ENCODE results near the gene CNPY1. TPM values are rescaled to one million over a fixed set of nuclear protein-coding genes. Genes with fewer than 3 reads are reported as not detected.

CNPY1 gene
- total RNA-seq, 1 donor from 2014 or later: not detected

DNA sequence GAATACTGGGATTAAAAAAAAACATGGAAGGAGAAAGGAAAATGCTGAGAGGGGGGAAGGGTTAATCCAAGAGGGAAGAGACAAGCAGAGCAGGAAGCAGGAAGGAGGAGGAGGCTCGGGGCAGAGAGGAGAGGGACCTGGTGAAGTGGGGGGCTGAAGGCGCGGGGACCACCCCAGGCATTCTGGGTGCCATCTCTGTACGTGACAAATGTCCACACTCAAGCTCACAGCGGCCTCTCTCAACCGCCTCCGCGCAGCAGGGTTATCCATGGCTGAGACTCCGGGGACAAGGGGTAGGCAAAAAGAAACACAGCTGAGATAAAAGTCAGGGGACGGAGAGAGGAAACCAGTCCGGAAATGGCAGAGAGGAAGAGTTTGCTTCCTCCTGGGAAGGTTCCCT, 54.5 kb downstream of the CNPY1 start:
- no peak for DNase-seq (ENCODE audit: extremely low read depth, low read depth, low spot score)

DNA sequence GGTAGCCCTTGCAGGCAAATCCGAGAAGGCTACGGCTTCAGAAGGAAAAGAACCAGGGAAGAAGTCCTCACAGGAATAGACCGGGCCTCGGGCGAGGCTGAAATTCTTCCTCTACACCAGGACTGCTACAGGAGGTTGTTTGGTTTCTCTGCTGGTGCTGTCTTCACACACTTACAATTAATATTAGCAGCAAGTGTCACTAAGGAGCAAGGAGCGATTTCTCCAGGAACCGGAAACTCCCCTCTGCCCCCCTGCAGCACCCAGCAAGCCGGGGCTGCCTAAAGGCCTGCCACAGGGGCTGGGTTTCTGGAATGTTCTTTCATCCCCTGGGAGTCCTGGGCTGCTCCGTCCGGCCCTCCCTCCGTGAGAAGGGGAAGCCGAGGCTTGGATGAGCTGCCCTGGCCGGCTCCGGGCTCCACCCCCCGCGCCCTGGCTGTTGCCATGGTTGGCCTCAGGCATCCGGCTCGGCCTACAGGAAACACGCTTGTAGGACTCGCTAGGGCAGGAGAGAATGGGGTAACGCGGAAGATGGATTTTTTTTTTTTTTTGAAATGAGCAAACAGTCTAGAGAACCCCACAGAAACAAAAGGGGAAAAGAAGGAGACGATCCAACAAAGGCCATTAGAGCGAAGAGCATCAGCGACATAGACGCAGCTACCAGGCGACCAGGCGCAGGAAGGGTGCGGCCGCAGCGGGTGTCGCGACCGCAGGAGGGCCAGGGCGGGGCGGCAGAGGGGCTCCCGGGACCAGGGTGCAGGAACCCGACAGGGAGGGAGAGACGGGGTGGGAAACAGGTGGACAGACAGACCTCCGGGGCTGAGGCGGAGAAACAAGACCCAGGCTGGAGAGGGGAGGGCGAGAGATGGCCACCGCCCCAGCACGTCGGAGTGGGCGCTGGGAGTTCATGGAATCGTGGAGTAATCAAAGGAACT, 55.4 kb downstream of the CNPY1 start:
- no peak for DNase-seq (ENCODE audit: extremely low read depth, low read depth, low spot score)

DNA sequence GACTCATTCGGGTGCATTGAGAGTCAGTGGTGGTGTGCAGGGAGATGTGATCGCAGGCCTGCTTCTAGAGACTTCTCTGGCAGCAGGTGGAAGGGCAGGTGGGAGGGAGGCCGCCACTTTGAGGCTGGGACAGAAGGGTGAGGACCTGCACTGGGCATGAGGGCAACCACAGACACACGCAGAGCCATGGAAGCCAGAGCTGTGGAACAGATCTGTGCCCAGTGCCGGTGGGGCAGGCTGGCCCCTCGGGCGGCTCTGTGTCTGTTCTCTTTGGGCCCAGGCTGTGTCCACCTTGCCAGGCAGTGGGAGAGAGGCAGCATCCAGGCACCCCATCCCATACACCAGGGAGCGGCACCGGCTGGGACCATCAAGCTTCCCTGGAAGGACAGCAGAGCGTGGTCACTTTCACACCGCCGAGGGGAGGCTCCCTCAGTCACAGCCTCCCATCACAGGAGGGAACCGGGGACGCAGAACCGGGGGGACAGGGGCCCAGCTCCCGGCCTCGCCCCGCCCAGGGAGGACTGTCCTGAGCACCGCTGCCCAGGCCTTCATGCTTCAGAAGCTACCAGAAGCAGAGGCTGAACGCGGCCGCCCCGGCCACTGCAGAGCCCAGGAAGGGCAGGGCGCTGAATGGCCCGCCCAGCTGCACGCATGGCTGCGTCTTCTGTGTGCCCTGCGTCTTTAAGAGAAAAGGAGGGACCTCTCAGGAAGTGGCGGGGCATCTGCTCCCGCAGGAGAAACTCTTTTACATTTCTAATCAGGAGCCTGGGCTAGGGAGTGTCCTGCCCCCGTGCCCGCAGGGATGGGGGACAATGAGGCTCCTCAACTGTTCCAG, 56.3 kb downstream of the CNPY1 start:
- DNase-seq (ENCODE audit: extremely low read depth, low read depth, low spot score): no peak

DNA sequence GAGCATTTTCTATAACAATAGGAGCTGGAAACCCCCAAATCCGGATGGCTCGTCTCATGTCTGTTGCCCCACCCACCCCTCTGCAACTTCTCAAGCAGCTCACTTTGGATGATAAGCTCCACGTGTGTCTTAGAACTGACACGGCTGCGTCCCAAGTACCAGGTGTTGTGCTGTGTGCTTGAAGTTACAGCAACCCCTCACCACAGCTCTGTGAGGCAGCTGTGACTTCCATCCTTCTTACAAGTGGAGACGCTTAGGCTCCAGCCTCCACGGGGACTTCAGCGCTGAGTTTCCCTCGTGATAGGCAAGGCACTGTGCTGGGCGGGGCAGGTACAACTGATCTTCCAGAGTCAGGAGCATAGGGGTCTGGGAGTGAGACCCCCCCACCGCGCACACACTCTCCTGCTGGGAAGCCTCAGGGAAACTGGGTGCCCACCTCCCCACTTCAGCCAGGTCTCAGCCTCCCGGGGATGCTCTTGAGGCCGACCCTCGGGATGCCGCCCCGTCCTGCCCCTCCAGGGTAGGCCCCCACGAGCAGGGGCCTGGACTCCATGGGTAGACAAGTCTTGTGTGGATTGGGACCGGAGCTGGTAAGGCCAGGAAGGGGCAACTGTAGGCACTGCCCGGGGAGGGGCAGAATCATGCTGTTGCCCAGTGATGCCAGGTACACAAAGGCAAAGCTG, 57.1 kb downstream of the CNPY1 start:
- DNase-seq (ENCODE audit: extremely low read depth, low read depth, low spot score): no peak

DNA sequence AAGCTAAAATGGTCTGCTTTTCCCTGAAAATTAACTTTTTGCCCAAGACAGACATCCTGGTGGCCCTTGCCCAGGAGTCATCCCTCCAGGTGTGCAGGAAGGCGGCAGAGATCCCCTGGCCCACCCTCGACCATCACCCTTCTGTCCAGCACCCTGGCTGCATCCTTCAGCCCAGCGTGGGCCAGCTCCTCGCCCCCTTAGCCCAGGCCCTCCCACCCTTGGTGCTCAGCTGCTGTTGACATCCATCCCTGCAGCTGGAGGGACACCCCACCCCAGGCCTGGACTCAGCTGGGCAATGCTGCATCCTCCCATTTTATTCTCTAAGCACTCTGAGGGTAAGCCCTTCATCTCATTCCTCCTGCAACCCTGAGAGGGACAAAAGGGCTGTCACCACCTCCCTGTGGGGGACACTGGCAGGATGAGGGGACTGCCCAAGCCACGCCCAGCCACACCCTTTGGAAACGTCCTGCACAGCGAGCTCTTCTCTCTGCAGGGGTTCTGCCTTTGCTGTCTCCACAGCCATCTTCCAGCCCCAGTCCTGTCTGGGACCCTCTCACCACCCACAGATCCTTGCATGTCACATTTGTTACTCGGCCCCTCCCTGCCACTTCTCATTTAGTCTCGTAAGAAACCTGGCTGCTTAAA, 57.8 kb downstream of the CNPY1 start:
- DNase-seq (ENCODE audit: extremely low read depth, low read depth, low spot score): no peak

DNA sequence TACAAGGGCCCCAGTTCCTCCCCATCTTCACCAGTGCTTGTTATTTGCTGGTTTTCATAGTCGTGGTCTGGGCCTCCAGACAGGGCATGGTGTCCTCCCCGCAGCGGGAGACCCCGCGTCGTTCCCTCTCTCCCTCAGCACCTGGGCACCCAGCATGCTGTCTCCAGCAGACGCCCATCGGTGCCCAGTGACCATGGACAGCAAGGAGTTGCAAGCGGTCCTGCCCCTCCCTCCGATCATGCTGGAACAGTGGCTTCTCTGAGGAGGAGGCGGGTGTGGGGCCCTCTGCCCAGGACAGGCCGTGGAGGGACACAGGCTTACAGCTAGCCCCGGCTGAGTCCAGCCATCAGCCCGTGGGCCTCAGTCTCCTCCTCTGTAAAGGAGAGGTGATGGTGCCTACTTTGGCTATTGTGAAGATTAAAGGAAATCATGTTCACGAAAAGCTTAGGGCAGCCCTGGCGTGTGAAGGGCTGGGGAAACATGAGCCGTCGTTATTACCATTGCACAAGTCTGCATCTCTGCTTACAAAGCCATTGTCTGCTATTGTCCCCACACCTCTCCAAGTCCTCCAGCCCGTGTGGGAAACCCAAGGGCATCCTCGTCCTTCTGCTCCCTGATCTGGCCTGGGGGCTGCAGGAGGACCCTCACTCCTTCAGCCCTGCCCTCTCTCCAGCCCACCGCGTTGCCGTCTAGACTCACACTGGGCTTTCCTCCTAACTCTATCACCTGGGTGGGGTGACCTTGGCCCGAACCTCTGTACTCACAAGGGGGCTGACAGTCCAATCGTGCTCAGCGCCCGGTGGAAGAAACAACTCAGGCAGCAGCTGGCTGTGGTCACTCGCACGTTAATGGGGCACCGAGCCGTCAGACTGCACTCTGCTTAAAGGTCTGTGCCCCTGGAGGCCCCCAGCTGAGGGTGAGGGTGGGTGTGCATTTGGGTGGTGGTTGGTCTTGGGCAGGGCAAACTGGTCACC, 58.6 kb downstream of the CNPY1 start:
- DNase-seq (ENCODE audit: extremely low read depth, low read depth, low spot score): no peak

DNA sequence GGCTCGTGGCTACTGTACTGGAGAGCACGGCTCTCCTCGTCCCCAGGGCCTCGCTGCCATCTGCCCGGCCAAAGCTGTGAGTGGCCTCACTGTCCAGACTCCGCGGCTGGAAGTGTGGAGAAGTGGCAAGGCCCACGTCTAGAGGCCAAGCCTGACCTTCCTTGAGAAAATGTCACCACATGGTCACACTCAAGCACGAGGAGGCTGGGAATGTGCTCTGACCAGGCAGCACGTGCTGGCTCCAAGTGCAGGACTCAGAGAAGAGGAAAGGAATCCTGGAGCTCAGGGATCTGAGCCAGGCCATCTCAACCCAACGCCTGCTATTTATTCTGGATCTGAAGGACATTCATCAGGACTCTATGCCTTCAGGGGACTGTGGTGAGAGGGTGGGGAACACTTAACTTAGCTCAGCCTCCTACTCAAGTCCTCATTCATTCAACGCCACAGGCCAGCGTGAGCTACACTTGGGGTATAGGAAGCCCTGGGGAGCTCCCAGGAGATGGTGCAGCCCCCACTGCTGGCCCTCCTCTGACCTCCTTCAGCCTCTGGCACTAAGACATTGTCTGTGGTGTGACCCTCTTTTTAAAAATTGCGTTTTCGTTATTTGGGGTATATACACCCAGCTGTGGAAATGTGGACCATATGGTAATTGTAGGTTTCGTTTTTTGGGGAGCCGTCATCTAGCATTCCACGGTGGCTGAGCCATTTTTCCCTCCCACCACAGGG, 59.4 kb downstream of the CNPY1 start:
- DNase-seq (ENCODE audit: extremely low read depth, low read depth, low spot score): no peak

DNA sequence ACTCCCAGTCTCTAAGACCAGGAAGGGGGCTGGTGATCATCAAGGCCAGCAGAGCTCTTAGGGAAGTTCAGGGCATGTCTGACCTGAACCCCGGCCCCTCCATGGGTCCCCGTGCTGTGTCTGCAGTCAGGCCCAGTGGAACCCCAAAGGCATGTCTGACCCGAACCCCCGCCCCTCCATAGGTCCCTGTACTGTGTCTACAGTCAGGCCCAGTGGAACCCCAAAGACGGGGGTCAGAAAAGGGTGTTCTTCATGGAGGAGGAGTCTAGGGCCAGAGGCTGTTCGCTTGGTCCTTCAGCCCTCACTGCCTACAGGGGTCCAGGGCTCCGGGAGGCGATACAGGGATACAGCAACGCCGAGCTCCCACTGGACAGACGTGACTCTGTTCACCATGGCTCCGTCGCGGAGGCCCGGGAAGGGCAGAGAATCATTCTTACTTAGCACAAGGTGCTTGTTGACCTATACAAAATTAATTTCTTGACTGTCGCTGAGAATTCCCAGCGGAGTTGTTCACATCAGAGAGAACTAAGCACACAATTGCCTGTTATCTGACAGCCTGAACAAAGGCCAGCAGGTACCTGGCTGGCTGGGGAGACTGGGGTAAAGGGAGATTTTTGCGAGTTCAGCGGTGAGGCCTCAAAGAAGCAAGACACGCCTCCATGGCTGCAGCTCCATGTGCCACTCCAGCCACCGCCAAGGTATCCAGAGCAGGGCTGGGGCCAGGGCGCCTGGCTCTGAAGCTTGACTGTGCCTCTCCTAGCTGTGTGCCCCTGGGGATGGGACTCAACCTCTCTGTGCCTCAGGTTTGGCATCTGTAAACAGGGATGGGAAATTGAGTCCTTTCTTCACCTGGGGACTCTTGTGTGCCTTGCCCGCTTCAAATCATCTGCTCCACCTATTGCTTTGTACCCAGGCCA, 61.6 kb downstream of the CNPY1 start:
- no peak for DNase-seq (ENCODE audit: extremely low read depth, low read depth, low spot score)

DNA sequence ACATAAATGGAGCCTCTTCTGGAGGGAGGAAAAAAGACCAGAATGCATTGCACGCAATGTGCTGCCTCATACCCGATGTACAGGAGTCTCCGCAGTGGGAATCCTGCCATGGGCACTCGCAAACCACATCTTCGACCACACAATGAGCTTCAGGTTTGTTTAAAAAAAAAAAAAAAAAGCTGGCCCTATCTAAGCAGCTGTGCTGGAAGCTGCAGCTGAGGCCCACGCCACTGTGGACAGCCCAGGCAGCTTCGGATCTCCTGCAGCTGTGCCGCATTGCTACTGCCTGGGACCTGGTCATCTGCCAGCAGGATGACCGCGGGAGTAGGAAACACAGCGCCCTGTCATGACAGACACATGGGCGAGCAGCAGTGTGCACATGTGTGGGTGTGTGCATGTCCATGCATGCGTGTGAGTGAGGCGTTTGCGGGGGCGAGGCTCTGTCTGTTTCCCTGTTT, 62.5 kb downstream of the CNPY1 start:
- no peak for DNase-seq (ENCODE audit: extremely low read depth, low read depth, low spot score)

DNA sequence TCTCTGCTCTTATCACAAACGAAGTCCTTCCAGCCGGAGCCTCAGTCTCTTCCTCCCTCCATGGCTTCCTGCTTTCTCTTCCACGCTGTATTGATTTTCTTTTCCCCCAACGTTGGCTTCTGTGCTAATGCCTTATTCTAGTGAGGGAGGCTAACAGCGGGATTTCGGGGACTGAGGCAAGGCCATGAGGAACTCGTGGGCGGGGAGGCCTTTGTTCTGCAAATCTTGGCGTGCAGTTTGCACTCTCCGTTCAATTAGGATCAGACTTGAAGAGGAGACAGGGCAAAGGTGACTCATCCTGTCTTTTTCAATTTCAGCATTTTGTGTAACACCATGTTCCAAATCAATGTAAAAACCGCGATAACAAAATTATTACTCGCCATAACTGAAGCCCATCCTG, 63.1 kb downstream of the CNPY1 start:
- DNase-seq (ENCODE audit: extremely low read depth, low read depth, low spot score): no peak

DNA sequence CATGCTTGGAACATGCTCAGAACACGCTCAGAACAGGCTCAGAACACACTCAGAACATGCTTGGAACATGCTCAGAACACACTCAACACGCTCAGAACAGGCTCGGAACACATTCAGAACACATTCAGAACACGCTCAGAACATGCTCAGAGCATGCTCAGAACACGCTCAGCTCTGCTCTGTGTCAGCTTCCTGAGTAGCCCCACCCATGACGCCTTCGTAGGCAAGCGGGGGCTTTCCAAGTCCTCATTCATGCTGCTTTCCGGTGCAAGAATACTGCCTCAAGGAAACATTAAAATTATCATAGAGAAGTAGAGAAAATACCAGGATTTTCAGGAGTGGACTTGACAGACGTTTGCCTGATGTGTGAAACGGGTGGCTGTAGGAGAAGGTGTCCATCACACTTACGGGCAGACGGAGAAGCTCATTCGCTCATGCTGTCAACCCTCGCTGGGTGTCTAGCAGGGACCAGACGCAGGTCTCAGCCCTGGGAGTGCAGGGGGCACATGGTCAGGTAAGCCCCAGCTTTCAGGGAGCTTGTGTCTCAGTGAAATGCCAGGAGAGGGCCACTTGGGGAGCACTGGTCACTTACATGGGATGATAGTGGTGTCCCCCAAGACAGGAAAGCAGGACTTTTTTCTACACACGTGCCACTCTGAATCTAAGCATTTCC, 63.7 kb downstream of the CNPY1 start:
- DNase-seq (ENCODE audit: extremely low read depth, low read depth, low spot score): no peak

DNA sequence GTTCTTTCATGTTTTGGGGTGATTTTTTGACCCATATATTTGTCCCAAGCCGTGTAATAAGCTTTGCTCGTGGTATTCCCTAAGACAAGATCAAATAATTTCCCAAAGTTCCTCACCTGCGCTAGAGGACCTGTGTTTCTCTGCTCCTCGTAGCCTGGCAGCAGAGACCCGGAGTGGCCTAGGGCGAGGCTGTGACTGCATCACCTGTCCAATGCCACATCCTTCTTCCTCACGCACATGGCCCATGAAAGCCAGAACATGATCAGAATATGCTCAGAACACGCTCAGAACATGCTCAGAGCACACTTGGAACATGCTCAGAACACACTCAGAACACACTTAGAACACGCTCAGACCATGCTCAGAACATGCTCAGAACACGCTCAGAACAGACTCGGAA, 64.6 kb downstream of the CNPY1 start:
- DNase-seq (ENCODE audit: extremely low read depth, low read depth, low spot score): no peak

DNA sequence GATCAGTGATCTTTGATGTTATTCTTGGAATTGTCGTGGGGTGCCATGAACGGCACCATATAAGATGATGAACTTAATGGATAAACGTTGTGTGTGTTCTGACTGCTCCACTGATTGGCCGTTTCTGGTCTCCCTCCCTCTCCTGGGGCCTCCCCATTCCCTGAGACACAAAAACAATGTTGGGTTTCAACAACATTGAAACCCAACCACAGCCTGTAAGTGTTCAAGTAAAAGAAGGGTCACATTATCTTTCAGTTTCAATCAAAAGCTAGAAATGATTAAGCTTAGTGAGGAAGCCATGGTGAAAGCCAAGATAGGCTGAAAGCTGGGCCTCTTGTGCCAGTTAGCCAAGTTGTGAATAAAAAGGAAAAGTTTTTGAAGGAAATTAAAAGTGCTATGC, 68.9 kb downstream of the CNPY1 start:
- no peak for DNase-seq (ENCODE audit: extremely low read depth, low read depth, low spot score)

DNA sequence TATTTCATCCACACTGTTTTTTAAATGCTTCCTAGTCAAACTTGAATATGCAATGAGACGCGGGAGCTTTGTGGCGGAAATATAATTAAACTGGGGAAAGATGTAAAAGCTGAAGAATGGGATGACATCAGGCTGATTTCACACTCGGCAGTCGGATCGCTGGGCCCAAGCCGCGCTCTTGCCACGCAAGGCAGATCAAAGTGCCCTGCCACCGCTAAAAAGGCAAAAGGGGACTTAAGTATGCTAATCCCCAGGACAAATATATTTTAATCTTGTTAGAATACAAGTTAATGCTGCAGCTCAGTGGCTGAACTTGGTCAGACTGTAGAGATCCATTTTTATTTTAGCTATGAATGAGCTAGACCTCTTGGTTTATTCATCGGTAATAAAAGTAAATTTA, 74.6 kb downstream of the CNPY1 start:
- DNase-seq (ENCODE audit: extremely low read depth, low read depth, low spot score): no peak

DNA sequence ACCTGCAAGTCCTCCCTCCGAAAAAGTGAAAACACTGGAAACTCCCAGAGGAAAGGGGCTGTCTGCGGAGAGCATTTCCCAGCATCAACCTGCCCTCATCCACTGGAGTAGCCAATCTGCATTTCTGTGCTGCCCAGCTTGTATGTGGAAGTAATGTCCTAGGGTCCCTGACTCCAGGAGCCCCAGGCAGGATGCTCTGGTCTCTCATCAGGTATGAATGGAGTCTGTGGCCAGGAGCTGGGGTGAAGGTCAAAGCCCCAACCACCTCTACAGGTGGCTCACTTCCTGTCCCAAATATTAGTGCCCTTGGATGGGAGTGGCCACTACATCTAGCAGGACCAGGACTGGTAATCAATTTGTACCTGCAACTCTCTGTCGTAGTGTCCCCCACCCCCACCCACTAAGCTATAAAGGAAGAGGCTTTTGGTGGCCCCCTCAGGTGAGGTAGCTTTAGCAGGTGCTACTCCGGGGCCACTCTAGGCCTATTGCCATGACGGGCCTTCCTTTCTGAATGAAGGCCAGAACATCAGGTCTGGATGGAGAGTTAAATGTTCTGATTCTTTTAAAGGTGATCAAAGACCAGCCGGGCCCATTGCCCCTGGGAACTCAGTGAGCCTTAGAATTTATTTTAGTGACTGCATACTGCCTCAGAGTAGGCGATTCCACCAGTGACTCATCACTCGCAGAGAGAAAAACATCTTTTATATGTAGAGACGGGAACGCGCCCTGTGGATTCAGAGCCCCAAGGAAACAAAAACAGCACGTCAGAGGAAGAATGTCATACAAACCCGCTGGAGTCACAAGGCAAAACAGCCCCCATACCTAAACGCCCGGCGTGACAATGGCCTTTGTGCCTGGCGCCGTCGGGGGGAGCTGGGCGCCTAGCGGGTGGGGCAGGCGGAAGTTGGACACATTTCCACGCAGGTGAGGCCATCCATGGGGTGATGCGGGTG, 75.4 kb downstream of the CNPY1 start:
- no peak for DNase-seq (ENCODE audit: extremely low read depth, low read depth, low spot score)

DNA sequence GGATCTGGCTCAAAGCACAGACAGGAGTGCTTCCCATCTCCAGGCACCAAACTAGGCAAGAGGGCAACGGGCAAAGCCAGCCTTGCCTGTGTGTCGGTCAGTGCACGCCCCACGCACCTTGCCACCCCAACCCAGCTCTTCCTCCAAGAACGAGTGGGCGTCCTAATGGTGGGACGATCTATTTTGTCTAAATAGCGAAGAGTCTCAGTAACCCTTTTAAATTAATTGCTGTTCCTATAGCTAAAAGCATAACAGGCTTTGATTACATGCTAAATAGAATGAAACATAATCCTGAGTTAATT, 76.2 kb downstream of the CNPY1 start:
- DNase-seq (ENCODE audit: extremely low read depth, low read depth, low spot score): no peak

Data from glomerular endothelial cell (primary cell).